B cell (primary cell): Measurements from ENCODE around the gene PDZD8.

Experiments
- EZH2 ChIP-seq: IDR thresholded peaks from 2 replicates; pipeline ENCODE4 v1.6.1; 2012; ENCODE audit warnings: borderline replicate concordance, low read depth, mild to moderate bottlenecking, moderate library complexity, low read length; ENCODE audit not compliant: insufficient read depth, poor library complexity, severe bottlenecking
- TF ChIP-seq, protein P1 (sequence below): fragments of 200-600 bp; IDR thresholded peaks from one replicate; pipeline ENCODE4 v1.8.0; 2022; ENCODE audit warnings: antibody characterized with exemption, mild to moderate bottlenecking

DNA sequence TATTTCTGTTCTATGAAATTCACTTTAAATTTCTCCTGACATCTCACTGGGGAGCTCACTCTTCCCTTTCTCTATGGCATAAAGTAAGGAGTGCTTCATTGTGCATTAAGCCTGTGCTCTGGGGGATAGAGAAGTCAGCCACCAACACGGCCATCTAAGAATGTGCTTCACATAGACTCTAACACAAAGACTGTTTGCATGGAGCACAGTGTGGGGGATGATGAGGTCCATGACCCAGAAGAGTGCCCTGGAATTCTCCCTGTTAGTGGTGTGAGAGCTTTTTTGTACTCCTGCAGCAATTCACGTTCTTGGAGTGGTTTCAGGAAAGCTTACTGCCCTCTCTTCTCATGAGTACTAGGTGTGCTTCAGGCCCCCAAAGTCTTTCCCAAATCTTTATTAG is 43.9 kb upstream of the PDZD8 start:
- TF ChIP-seq, protein P1, sequence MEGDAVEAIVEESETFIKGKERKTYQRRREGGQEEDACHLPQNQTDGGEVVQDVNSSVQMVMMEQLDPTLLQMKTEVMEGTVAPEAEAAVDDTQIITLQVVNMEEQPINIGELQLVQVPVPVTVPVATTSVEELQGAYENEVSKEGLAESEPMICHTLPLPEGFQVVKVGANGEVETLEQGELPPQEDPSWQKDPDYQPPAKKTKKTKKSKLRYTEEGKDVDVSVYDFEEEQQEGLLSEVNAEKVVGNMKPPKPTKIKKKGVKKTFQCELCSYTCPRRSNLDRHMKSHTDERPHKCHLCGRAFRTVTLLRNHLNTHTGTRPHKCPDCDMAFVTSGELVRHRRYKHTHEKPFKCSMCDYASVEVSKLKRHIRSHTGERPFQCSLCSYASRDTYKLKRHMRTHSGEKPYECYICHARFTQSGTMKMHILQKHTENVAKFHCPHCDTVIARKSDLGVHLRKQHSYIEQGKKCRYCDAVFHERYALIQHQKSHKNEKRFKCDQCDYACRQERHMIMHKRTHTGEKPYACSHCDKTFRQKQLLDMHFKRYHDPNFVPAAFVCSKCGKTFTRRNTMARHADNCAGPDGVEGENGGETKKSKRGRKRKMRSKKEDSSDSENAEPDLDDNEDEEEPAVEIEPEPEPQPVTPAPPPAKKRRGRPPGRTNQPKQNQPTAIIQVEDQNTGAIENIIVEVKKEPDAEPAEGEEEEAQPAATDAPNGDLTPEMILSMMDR, result no peak
- TF ChIP-seq EZH2, result no peak
